Lung (tissue), 12 donors: ENCODE measurements around the gene CCDC8. TPM values are rescaled to one million over a fixed set of nuclear protein-coding genes. Genes with fewer than 3 reads are reported as not detected.

Experiments used
- ATAC-seq: fragments of 200-7000 bp; cut with Tn5 transposase; one replicate; pipeline ENCODE4 v1.9.1; 2020; ENCODE audit warnings: moderate number of reproducible peaks; ENCODE audit not compliant: insufficient read depth, low FRiP score
- DNase-seq, 3 donors: peaks; one replicate each; pipeline ENCODE4 v3.0.0-alpha.2; 2013 to 2017
- H3K27ac ChIP-seq, 2 donors: one replicate each; pipeline ENCODE4 v1.5.1; 2013; ENCODE audit warnings: mild to moderate bottlenecking in 2 of 2, moderate library complexity in 2 of 2, control low read depth in 1 of 2, inconsistent platforms in 1 of 2, low read depth in 1 of 2, low read length in 1 of 2
- H3K27me3 ChIP-seq, 3 donors: one replicate each; pipeline ENCODE4 v1.5.1; 2013; ENCODE audit warnings: low read length in 2 of 3; ENCODE audit not compliant: control insufficient read depth in 3 of 3, insufficient read depth in 3 of 3
- H3K36me3 ChIP-seq, 4 donors: one replicate each; pipeline ENCODE4 v1.5.1; 2013; ENCODE audit warnings: low read length in 4 of 4, mild to moderate bottlenecking in 1 of 4, moderate library complexity in 1 of 4; ENCODE audit not compliant: control insufficient read depth in 4 of 4, insufficient read depth in 4 of 4
- H3K4me1 ChIP-seq, 5 donors: one replicate each; pipeline ENCODE4 v1.5.1; 2013; ENCODE audit warnings: low read length in 5 of 5, mild to moderate bottlenecking in 2 of 5, moderate library complexity in 1 of 5; ENCODE audit not compliant: control insufficient read depth in 5 of 5, insufficient read depth in 5 of 5
- H3K4me3 ChIP-seq: one replicate; pipeline ENCODE4 v1.5.1; 2013; ENCODE audit warnings: mild to moderate bottlenecking, control low read depth, moderate library complexity
- H3K9ac ChIP-seq, 2 donors: one replicate each; pipeline ENCODE4 v1.5.1; 2013; ENCODE audit warnings: low read length in 2 of 2, control low read depth in 1 of 2; ENCODE audit not compliant: insufficient read depth in 1 of 2
- H3K9me3 ChIP-seq, 4 donors: one replicate each; pipeline ENCODE4 v1.5.1; 2013; ENCODE audit warnings: low read length in 3 of 4, mild to moderate bottlenecking in 1 of 4, moderate library complexity in 1 of 4; ENCODE audit not compliant: control insufficient read depth in 4 of 4, insufficient read depth in 3 of 4
- WGBS, 2 donors: extraction: QIAGEN DNeasy Blood & Tissue Kit; methylation state at CpG; one replicate each; pipeline ENCODE4 v1.1.7; 2013; 5-methylcytosine and 5-hydroxymethylcytosine counted together
- polyA plus RNA-seq, 2 donors: library from polyadenylated mRNA; stranded (reverse); fragments of 200-250 nt; gene quantifications; one replicate each; pipeline ENCODE4 v1.2.1, GENCODE V29; 2013
- total RNA-seq, 2 donors: library from RNA; depleted of rRNA in 1 of 2; stranded (reverse); fragments of >200 nt in 1 of 2; gene quantifications; one replicate each; pipeline ENCODE4 v1.2.1, GENCODE V29; 2014 to 2021
- TF ChIP-seq, protein P1 (sequence below): IDR thresholded peaks from 2 replicates; pipeline ENCODE4 v1.5.1; 2012; ENCODE audit warnings: mild to moderate bottlenecking; ENCODE audit errors: control extremely low read depth, extremely low read depth
- donor health status: control.
- donor health status: control.
- donor health status: Bipolar disorder and iron deficiency.
- donor health status: healthy.
- donor health status: DM: yes; HTN: yes; CAD: no.

CCDC8 gene
- total and polyA plus RNA-seq, 4 donors, result 3.9 to 45.7 (median 13.0) TPM

DNA sequence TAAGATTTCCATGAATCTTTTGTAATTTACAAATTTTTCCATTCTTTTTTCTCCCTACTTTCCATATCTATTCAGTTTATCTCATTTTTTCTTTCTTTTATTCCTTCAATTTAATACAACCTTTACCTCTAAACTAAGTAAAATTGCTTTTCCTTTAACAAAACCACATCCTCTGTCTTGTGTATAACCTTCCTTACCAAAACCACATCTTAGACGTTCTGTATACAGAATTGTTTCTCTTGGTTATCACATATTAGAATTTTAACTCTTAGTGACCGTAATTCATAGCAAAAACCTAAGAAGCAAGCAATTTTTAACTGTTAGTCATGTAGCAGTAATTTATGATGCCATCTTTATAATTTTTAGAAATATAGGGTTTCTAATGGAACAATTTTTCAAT, 51.4 kb downstream of the CCDC8 start:
- H3K27ac ChIP-seq, result no peak overlapping the region
- no peak for ATAC-seq
- H3K4me3 ChIP-seq, result no peak overlapping the region
- 52 to 59% methylated on average over 2 of the region's 2 CpGs for WGBS, 2 donors
- TF ChIP-seq, protein P1, sequence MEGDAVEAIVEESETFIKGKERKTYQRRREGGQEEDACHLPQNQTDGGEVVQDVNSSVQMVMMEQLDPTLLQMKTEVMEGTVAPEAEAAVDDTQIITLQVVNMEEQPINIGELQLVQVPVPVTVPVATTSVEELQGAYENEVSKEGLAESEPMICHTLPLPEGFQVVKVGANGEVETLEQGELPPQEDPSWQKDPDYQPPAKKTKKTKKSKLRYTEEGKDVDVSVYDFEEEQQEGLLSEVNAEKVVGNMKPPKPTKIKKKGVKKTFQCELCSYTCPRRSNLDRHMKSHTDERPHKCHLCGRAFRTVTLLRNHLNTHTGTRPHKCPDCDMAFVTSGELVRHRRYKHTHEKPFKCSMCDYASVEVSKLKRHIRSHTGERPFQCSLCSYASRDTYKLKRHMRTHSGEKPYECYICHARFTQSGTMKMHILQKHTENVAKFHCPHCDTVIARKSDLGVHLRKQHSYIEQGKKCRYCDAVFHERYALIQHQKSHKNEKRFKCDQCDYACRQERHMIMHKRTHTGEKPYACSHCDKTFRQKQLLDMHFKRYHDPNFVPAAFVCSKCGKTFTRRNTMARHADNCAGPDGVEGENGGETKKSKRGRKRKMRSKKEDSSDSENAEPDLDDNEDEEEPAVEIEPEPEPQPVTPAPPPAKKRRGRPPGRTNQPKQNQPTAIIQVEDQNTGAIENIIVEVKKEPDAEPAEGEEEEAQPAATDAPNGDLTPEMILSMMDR, result no peak
- peaks cover 0 to 14% (median 6%) of the 10 kb centered on the region in 4 donors for H3K36me3 ChIP-seq
- peaks cover 0 to 8% (median 0%) of the 10 kb centered on the region in 5 donors for H3K4me1 ChIP-seq
- H3K9me3 ChIP-seq, result no peaks in the 10 kb centered on the region
- no peak overlapping the region for H3K9ac ChIP-seq
- no peaks in the 10 kb centered on the region for H3K27me3 ChIP-seq
- DNase-seq, result no peak

Other genes with a start within 250 kb of the CCDC8 start
- not detected for gene IGFL1, start 183.8 kb downstream of the CCDC8 start, total RNA-seq
- not detected for gene IGFL1, start 183.8 kb downstream of the CCDC8 start, polyA plus RNA-seq
- 100 to 1,000 TPM in 1 of 2 donors, 10 to 100 TPM in 1; 85.5 to 315 TPM for gene HIF3A, start 116.5 kb downstream of the CCDC8 start, total RNA-seq
- gene HIF3A, start 116.5 kb downstream of the CCDC8 start, polyA plus RNA-seq, result 10 to 100 TPM; 24.1 to 41.3 TPM
- 10 to 100 TPM; 52.9 to 69.8 TPM for gene PPP5C, start 66.5 kb downstream of the CCDC8 start, total RNA-seq
- 10 to 100 TPM; 48.5 to 56.4 TPM for gene PPP5C, start 66.5 kb downstream of the CCDC8 start, polyA plus RNA-seq
- 1 to 10 TPM in 1 of 2 donors, under 1 TPM in 1; 0.77 to 1.2 TPM for gene PNMA8C, start 15.4 kb upstream of the CCDC8 start, total RNA-seq
- under 1 TPM; 0.04 to 0.17 TPM for gene PNMA8C, start 15.4 kb upstream of the CCDC8 start, polyA plus RNA-seq
- gene PNMA8A, start 58.0 kb upstream of the CCDC8 start, total RNA-seq, result 10 to 100 TPM in 1 of 2 donors, 1 to 10 TPM in 1; 8.4 to 13.1 TPM
- 1 to 10 TPM in 1 of 2 donors, under 1 TPM in 1; 0.37 to 2.3 TPM for gene PNMA8A, start 58.0 kb upstream of the CCDC8 start, polyA plus RNA-seq
- 1 to 10 TPM; 1.8 to 4.1 TPM for gene PNMA8B, start 82.3 kb upstream of the CCDC8 start, total RNA-seq
- under 1 TPM; 0.48 to 0.59 TPM for gene PNMA8B, start 82.3 kb upstream of the CCDC8 start, polyA plus RNA-seq
- 100 to 1,000 TPM; 126 to 180 TPM for gene CALM3, start 187.8 kb upstream of the CCDC8 start, total RNA-seq
- gene CALM3, start 187.8 kb upstream of the CCDC8 start, polyA plus RNA-seq, result 100 to 1,000 TPM; 144 to 202 TPM
- 10 to 100 TPM in 1 of 2 donors, 1 to 10 TPM in 1; 7.8 to 13.2 TPM for gene PTGIR, start 211.5 kb upstream of the CCDC8 start, total RNA-seq
- 10 to 100 TPM in 1 of 2 donors, 1 to 10 TPM in 1; 9.6 to 37.0 TPM for gene PTGIR, start 211.5 kb upstream of the CCDC8 start, polyA plus RNA-seq
- gene GNG8, start 222.6 kb upstream of the CCDC8 start, total RNA-seq, result not detected
- not detected for gene GNG8, start 222.6 kb upstream of the CCDC8 start, polyA plus RNA-seq
- 10 to 100 TPM in 1 of 2 donors, 1 to 10 TPM in 1; 7.8 to 14.0 TPM for gene DACT3, start 247.6 kb upstream of the CCDC8 start, total RNA-seq
- 1 to 10 TPM; 2.8 to 3.9 TPM for gene DACT3, start 247.6 kb upstream of the CCDC8 start, polyA plus RNA-seq